Myocyte (in vitro differentiated cells): ENCODE data around the gene CLBA1. TPM values are rescaled to one million over a fixed set of nuclear protein-coding genes. Genes with fewer than 3 reads are reported as not detected.

Experiments used
- DNase-seq: peaks from one replicate; pipeline ENCODE4 v3.0.0-alpha.2; 2012; ENCODE audit warnings: low read depth
- total RNA-seq: library from RNA; depleted of rRNA; stranded (reverse); fragments of >200 nt; gene quantifications from 2 replicates; pipeline ENCODE4 v1.2.3, GENCODE V29; 2014

CLBA1 gene
- total RNA-seq, 1 donor from 2014 or later, result 10.6 TPM

DNA sequence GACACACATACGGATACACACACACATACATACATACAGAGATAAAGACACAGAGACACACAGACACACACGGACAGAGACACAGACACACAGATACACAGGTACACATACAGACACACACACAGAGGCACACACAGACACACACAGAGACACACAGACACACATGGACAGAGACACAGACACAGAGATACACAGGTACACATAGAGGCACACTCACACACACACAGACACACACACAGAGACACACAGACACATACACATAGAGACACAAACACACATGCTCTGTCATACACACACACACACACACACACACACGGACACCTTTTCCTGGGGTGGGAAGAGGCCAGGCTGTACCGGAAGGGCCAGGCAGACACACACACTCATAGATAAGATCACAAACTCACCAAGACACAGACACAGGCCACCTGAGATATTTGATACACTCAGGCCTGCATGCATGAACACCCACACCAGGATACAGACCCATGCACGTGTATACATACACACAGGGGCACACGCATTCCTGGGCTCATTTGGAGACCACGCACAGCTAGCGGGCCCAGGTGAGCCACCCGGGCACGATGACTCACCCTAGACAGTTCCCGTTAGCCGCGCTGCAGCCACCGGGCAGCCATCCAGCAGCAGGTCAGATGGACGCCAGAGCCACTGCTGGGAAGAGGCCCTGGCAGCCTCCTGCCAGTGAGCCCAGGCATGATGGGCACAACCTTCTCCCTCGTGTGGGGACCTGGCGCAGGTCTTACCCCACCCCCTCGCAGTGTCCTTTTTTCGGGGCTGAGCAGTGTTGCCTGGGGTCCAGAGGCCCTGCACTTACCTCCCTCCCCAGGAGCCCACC is 5.6 kb upstream of the CLBA1 start:
- DNase-seq, result peak; percentile 49

GRCh38 chr14:104980611-104981531 is 4.7 kb upstream of the CLBA1 start:
- DNase-seq, result no peak

- DNase-seq, result peak; percentile 93
Measured at GRCh38 chr14:104981699-104982541, 3.7 kb upstream of the CLBA1 start.

DNA sequence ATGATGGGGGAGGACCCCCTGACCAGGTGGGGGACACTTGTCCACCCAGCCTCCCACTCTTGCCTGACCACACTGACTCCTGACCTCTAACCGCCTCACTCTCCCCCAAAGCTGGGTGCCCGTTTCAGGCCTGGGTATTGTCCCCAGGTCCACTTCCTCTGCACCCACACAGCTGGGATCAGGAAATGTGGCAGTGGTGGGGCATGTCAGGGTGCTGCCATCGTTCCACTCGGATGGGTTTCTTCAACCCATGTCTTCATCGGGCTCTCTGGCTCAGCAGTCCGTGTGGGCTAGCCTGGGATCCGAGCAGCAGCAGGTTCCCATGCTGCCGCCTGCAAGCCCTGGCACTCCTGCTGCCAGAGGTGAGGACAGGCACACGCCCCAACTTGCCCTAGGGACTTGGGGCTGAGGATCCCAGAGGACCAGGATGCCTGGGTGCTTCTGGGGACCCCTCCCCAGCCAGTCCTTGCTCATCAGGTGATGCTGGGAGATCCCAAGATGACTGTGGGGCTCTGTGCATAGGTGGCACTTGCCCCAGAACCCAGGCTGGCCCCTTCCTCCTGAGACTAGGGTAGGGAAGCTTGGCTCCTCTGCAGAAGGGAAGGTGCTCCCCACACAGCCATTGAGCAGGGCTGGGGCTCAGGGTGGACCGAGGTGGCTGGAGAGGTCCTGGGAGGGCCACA is 2.9 kb upstream of the CLBA1 start:
- DNase-seq, result no peak

DNA sequence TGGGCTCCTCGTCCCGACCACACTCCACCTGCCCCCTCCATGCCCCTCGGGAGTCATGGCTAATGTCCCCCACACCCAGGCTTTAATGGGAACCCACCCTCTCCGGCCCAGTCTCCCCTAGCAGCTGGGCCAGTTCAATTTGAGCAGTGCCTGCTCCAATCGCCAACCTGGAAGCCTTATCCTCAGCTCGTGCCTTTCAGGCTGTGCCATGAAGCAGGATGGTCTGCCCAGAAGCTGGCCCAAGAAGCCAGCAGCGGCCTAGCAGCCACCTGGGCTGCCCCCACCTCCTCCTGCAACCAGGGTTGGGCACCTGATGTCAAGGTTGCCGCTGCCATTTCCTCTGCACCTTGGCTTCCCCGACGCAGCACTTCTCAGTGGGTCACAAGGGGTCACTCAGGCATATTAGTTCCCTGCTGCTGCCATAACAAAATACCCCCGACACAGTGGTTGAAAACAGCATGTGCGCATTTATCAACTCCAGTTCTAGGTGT is 2.3 kb upstream of the CLBA1 start:
- DNase-seq, result no peak

- no peak for DNase-seq
Measured at GRCh38 chr14:104984056-104984894, 1.3 kb upstream of the CLBA1 start.

- DNase-seq, result no peak
Measured at GRCh38 chr14:104986487-104987164, 1.0 kb downstream of the CLBA1 start.

GRCh38 chr14:104989236-104989950 is 3.8 kb downstream of the CLBA1 start:
- no peak for DNase-seq

GRCh38 chr14:104989951-104990303 is 4.3 kb downstream of the CLBA1 start:
- DNase-seq, result no peak

GRCh38 chr14:104991896-104992230 is 6.3 kb downstream of the CLBA1 start:
- DNase-seq, result no peak

- no peak for DNase-seq
Measured at GRCh38 chr14:104992501-104992900, 6.9 kb downstream of the CLBA1 start.

GRCh38 chr14:104993306-104993705 is 7.7 kb downstream of the CLBA1 start:
- no peak for DNase-seq

DNA sequence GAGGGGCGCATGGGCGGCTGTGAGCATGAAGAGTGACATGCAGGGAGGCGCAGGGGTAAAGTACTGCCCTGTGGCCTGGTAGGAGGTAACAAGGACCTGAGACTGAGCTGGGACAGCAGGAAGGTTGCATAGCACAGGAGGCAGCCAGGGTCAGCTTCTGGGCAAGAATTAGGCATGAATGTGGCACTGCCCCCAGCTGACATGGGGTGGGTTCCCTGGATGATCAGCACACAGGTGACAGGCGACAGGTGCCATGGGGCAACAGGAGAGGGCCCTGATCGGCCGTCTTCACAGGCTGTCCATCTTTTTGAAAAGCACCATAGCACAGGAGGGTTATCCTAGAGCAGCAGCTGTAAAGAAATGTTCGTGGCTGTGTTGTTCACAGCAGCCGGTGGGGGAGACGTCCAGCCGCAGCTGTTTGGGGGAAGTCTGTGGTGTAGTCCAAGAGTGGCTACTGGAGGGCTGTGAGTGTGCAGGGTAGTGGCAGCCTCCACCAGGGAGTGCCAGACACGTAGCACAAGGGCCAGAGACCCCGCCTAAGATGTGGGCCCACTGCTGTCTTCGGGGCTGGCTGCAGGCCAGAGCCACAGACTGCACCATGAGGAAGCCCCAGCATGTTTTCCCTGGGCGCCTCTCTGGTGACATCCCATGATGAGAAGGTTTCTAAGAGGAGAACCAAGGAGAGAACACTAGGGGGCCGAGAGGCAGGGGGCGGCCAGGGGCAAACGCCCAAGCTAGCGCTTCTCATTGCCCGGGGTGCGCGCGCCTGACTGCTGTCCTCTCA is 8.4 kb downstream of the CLBA1 start:
- peak; percentile 93 for DNase-seq

- DNase-seq, result peak; percentile 58
Measured at GRCh38 chr14:104994978-104995377, 9.4 kb downstream of the CLBA1 start.

- no peak for DNase-seq
Measured at GRCh38 chr14:104996032-104996431, 10.4 kb downstream of the CLBA1 start.

DNA sequence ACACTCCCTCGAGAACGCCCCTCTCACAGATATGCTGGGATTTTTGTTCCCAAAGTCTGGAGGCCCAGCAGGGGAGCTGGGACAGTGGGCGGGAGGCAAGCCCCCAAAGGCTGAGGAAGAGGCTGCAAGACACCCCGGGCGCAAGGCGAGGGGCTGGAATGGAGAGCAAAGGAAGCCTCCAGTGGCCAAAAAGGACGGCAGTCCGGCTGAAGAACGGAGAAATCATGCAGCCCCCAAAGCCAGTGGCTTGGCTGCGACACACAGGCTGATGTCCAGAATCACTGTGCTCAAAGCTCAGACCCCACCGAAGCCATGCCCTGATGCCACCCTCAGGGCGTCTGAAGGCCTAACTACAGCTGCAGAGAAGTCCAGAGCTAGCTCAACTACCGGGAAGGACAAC is 10.9 kb downstream of the CLBA1 start:
- no peak for DNase-seq

DNA sequence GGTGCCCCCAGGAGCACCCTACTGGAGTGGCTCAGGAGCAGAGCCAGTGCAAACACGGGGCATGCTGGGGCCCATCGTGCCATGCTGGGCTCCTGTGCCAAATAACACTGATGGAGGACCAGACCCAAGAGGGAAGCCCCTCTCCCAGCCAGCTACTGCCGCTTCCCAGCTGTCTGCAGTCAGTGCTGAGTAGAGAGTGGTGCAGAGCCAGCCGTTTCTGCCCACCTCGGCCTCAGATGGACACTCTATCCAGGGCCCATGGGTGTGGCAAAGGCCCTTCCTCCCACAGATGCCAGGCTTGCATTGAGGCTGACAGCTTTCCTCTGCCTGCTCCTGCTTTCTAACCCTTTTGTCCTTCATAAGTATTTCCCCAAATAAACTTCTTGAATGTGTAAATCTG is 13.2 kb downstream of the CLBA1 start:
- DNase-seq, result no peak

DNA sequence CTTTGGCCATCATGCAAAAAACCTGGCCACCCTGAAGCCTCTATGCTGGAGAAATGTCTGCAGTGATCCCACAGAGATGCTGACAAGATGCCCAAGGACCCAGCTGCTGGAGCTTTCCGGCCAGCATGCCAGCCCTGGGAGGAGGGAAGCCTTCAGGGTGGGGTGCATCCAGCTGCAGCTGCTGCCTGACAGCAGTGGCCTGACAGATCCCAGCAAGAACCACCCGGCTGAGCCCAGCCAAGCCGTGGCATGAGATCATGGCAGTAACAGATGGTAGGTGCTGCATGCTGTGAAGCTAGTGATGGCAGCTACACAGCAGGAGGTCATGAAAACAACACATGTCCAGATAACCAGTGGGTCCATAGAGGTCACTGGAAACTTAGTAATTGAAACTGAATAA is 13.8 kb downstream of the CLBA1 start:
- peak; percentile 49 for DNase-seq
